HCT116 (cell line): ENCODE measurements around the gene SHISA6. TPM values are rescaled to one million over a fixed set of nuclear protein-coding genes. Genes with fewer than 3 reads are reported as not detected.

ENCODE experiments used
- ATAC-seq: fragments of 200-7000 bp; cut with Tn5 transposase; 2 replicates; pipeline ENCODE4 v1.9.1; 2020; ENCODE audit warnings: mild to moderate bottlenecking, moderate library complexity
- BruUV-seq: library from RNA; stranded (reverse); fragments of 400-500 nt; replicated peaks from 2 replicates; lab custom pipeline; 2021; lab: Mats Ljungman, UMichigan
- CTCF ChIA-PET: fragments of 300-600 bp; sonication (Branson Sonifier 250); formaldehyde crosslinking; loops from one replicate; lab custom pipeline; 2021; ENCODE audit warnings: antibody characterized with exemption; lab: Charles Lee
- POLR2A ChIA-PET: fragments of 300-600, 350-600 bp; sonication (Branson Sonifier 250); formaldehyde crosslinking; loops from one replicate; lab custom pipeline; 2021; ENCODE audit warnings: antibody characterized with exemption; lab: Charles Lee
- RAD21 ChIA-PET, 2 experiments: fragments of 300-600 bp; sonication (Branson Sonifier 250); formaldehyde crosslinking; loops; one replicate each; lab custom pipeline; 2023; ENCODE audit warnings: low total read pairs in 2 of 2; ENCODE audit not compliant: uncharacterized antibody in 2 of 2, unreplicated experiment in 2 of 2, low non-redundant PET in 1 of 2; lab: Charles Lee
- DNase-seq: peaks from one replicate; pipeline ENCODE4 v3.0.0-alpha.2; 2010; ENCODE audit warnings: low read depth, low spot score
- H2AFZ ChIP-seq: fragments of 200-600 bp; shearing (Covaris generic), sonication (generic); 2 replicates; pipeline ENCODE4 v1.6.1; 2017; ENCODE audit warnings: low read depth, mixed run types, mixed read lengths, antibody characterized with exemption, low read length; ENCODE audit not compliant: poor library complexity, severe bottlenecking
- H3K27ac ChIP-seq: 2 replicates; pipeline ENCODE4 v1.5.1; 2012; ENCODE audit warnings: low read depth, low read length
- H3K27me3 ChIP-seq: fragments of 200-600 bp; sonication (generic); 2 replicates; pipeline ENCODE4 v1.6.1; 2016; ENCODE audit warnings: mixed run types, low read length, mixed read lengths; ENCODE audit not compliant: insufficient read depth
- H3K36me3 ChIP-seq, 2 experiments: fragments of 200-500 bp in 1 of 2; fragments of 200-600 bp in 1 of 2; sonication (Bioruptor generic) in 1 of 2; sonication (generic) in 1 of 2; 2 replicates each; pipeline versions ENCODE4 v1.5.1 to v1.6.1; 2014 to 2016; ENCODE audit warnings: low read length in 2 of 2, inconsistent platforms in 1 of 2, mixed read lengths in 1 of 2, mixed run types in 1 of 2; ENCODE audit not compliant: insufficient read depth in 2 of 2, control insufficient read depth in 1 of 2
- H3K4me1 ChIP-seq, 2 experiments: fragments of 200-600 bp in 1 of 2; sonication (generic) in 1 of 2; 2 replicates each; pipeline versions ENCODE4 v1.5.1 to v1.6.1; 2012 to 2017; ENCODE audit warnings: low read length in 2 of 2, inconsistent platforms in 1 of 2, mild to moderate bottlenecking in 1 of 2, mixed read lengths in 1 of 2, mixed run types in 1 of 2, moderate library complexity in 1 of 2; ENCODE audit not compliant: insufficient read depth in 2 of 2, control insufficient read depth in 1 of 2
- H3K4me2 ChIP-seq: fragments of 200-600 bp; sonication (generic); 2 replicates; pipeline ENCODE4 v1.6.1; 2017; ENCODE audit warnings: mixed run types, low read length, mixed read lengths
- H3K4me3 ChIP-seq, 2 experiments: fragments of 200-600 bp in 1 of 2; sonication (generic) in 1 of 2; replicated peaks in 1 of 2; 2 replicates each; pipeline ENCODE4 v1.5.1; 2011 to 2016; ENCODE audit warnings: low read length in 2 of 2, control low read depth in 1 of 2, low read depth in 1 of 2, mild to moderate bottlenecking in 1 of 2, mixed read lengths in 1 of 2, mixed run types in 1 of 2
- H3K79me2 ChIP-seq: fragments of 200-600 bp; sonication (generic); 2 replicates; pipeline ENCODE4 v1.6.1; 2017; ENCODE audit warnings: mild to moderate bottlenecking, mixed run types, low read length, moderate library complexity, mixed read lengths; ENCODE audit not compliant: insufficient read depth
- H3K9ac ChIP-seq: fragments of 200-600 bp; sonication (generic); 2 replicates; pipeline ENCODE4 v1.6.1; 2016; ENCODE audit warnings: low read length, mixed read lengths
- H3K9me2 ChIP-seq: fragments of 200-600 bp; sonication (generic), shearing (Covaris generic); 2 replicates; pipeline ENCODE4 v1.6.1; 2017; ENCODE audit warnings: mixed run types, mild to moderate bottlenecking, moderate library complexity; ENCODE audit not compliant: insufficient read depth
- H3K9me3 ChIP-seq, 2 experiments: fragments of 200-500 bp in 1 of 2; fragments of 200-600 bp in 1 of 2; sonication (Bioruptor generic) in 1 of 2; sonication (generic) in 1 of 2; 2 replicates each; pipeline ENCODE4 v1.6.1; 2014 to 2017; ENCODE audit warnings: low read length in 2 of 2, mixed read lengths in 2 of 2, inconsistent platforms in 1 of 2, low read depth in 1 of 2, mild to moderate bottlenecking in 1 of 2, mixed run types in 1 of 2, moderate library complexity in 1 of 2; ENCODE audit not compliant: control insufficient read depth in 1 of 2, insufficient read depth in 1 of 2
- H4K20me1 ChIP-seq: fragments of 200-600 bp; sonication (generic), shearing (Covaris generic); 2 replicates; pipeline ENCODE4 v1.6.1; 2017; ENCODE audit warnings: mixed run types, mild to moderate bottlenecking, moderate library complexity; ENCODE audit not compliant: insufficient read depth
- CEBPB ChIP-seq: IDR thresholded peaks from 2 replicates; pipeline ENCODE4 v1.6.1; 2012; ENCODE audit warnings: low read depth
- EGR1 ChIP-seq: IDR thresholded peaks from 2 replicates; pipeline ENCODE4 v1.6.1; 2012; ENCODE audit warnings: low read depth
- ELF1 ChIP-seq: IDR thresholded peaks from 2 replicates; pipeline ENCODE4 v1.6.1; 2012; ENCODE audit warnings: low read depth, borderline replicate concordance
- EZH2 ChIP-seq: fragments of 200-600 bp; sonication (generic); IDR thresholded peaks from 2 replicates; pipeline ENCODE4 v1.6.1; 2017; ENCODE audit warnings: antibody characterized with exemption, mixed run types
- EZH2phosphoT487 ChIP-seq: fragments of 200-600 bp; IDR thresholded peaks from 2 replicates; pipeline ENCODE4 v1.6.1; 2018; ENCODE audit warnings: antibody characterized with exemption, borderline replicate concordance
- FOSL1 ChIP-seq: IDR thresholded peaks from 2 replicates; pipeline ENCODE4 v1.6.1; 2012; ENCODE audit warnings: low read depth
- JUND ChIP-seq: IDR thresholded peaks from 2 replicates; pipeline ENCODE4 v1.6.1; 2012
- POLR2A ChIP-seq: IDR thresholded peaks from 2 replicates; pipeline ENCODE4 v1.7.0; 2011; ENCODE audit warnings: borderline replicate concordance; ENCODE audit not compliant: insufficient read depth, insufficient read length; ENCODE audit errors: extremely low read depth
- POLR2AphosphoS5 ChIP-seq: IDR thresholded peaks from 2 replicates; pipeline ENCODE4 v1.6.1; 2011; ENCODE audit warnings: mild to moderate bottlenecking, low read depth, low read length, moderate library complexity
- RAD21 ChIP-seq: IDR thresholded peaks from 2 replicates; pipeline ENCODE4 v1.6.1; 2012; ENCODE audit warnings: low read depth, mild to moderate bottlenecking
- SIN3A ChIP-seq: IDR thresholded peaks from 2 replicates; pipeline ENCODE4 v1.6.1; 2012; ENCODE audit warnings: low read depth
- SP1 ChIP-seq: IDR thresholded peaks from 2 replicates; pipeline ENCODE4 v1.6.1; 2012; ENCODE audit warnings: low read depth
- SRF ChIP-seq: IDR thresholded peaks from 2 replicates; pipeline ENCODE4 v1.6.1; 2012; ENCODE audit warnings: low read depth
- TCF7L2 ChIP-seq: IDR thresholded peaks from 2 replicates; pipeline ENCODE4 v1.7.0; 2011; ENCODE audit warnings: borderline replicate concordance, inconsistent platforms; ENCODE audit not compliant: insufficient read depth, insufficient read length; ENCODE audit errors: extremely low read depth
- YY1 ChIP-seq: IDR thresholded peaks from 2 replicates; pipeline ENCODE4 v1.6.1; 2011; ENCODE audit warnings: low read length, low read depth, moderate library complexity, mild to moderate bottlenecking; ENCODE audit not compliant: insufficient replicate concordance; ENCODE audit errors: extremely low read depth
- ZFX ChIP-seq: fragments of 450-650 bp; IDR thresholded peaks from 2 replicates; pipeline ENCODE4 v1.6.1; 2017
- ZNF274 ChIP-seq: fragments of 200-500 bp; sonication (Bioruptor generic); IDR thresholded peaks from 2 replicates; pipeline ENCODE4 v1.6.1; 2014; ENCODE audit warnings: mild to moderate bottlenecking, low read depth, low read length, inconsistent platforms
- intact Hi-C: fragments of 100-400 bp; cut with micrococcal nuclease; formaldehyde crosslinking; loops from 2 replicates; pipeline ENCODE4 v1.10.0; 2022
- total RNA-seq: library from RNA; stranded (reverse); gene quantifications from one replicate; pipeline ENCODE4 v1.2.1, GENCODE V29; 2021; ENCODE audit not compliant: unreplicated experiment
- TF ChIP-seq, protein P1 (sequence below): IDR thresholded peaks from 2 replicates; pipeline ENCODE4 v1.6.1; 2012
- TF ChIP-seq, protein P2 (sequence below): IDR thresholded peaks from 2 replicates; pipeline ENCODE4 v1.6.1; 2012; ENCODE audit warnings: low read depth

SHISA6 gene
- total RNA-seq, 1 experiment from 2014 or later, result not detected

DNA sequence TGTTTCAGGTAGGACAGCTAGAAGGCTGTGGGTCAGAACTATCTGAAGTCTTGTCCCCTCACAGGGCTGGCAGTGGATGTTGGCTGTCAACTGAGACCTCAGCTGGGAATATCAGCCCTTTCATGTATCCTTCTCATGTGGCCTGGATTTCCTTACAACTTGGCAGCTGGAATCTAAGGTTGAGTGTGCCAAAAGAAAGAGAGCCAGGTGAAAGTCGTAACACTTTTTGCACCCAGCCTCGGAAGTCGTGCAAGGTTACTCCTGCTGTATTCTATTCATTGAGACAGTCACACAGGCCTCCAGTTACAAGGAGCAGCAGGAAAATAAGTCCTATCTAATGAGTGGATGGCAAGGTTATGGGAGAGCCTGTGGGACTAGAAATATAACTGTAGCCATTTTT, 304.7 kb downstream of the SHISA6 start:
- H2AFZ ChIP-seq, result no peak overlapping the region
- H3K27me3 ChIP-seq, result no peaks in the 10 kb centered on the region
- TF ChIP-seq YY1, result no peak
- TF ChIP-seq EZH2phosphoT487, result no peak
- TF ChIP-seq JUND, result no peak
- no peak for TF ChIP-seq POLR2AphosphoS5
- intact Hi-C loops, result no loop called here
- H3K9me3 ChIP-seq, result peaks cover 0 to 6% of the 10 kb centered on the region in 2 experiments; a peak in 2 of 4 replicates
- no peaks in the 10 kb centered on the region for H3K79me2 ChIP-seq
- H3K27ac ChIP-seq, result no peak overlapping the region
- H3K9ac ChIP-seq, result no peak overlapping the region
- BruUV-seq, result no TSS peak
- no peak overlapping the region for H3K4me3 ChIP-seq
- CTCF ChIA-PET, result no interaction called here
- no peak overlapping the region for H3K4me2 ChIP-seq
- no peak for DNase-seq
- no peaks in the 10 kb centered on the region for H4K20me1 ChIP-seq
- POLR2A ChIA-PET, result no interaction called here
- no peaks in the 10 kb centered on the region for H3K36me3 ChIP-seq
- no peaks in the 10 kb centered on the region for H3K4me1 ChIP-seq
- no peak for ATAC-seq
- RAD21 ChIA-PET, result no interaction called here
- H3K9me2 ChIP-seq, result no peaks in the 10 kb centered on the region

DNA sequence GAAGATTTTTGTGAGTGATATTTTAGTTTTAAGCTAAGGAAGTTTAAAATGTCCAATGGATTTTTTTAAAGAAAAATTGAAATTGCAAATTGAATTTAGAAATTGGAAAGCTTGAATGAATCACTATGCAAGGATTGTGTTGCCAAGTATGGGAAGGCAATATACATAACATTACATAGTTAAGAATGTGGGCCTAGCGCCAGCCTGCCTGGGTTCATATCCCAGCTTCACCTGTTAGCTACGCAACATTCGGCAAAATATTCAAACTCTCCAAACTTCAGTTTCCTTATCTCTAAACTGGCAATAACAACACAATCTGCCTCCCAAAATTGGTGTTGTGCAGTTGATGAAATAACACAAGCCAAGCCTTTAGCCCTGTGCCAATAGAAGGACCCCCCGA, 306.8 kb downstream of the SHISA6 start:
- CTCF ChIA-PET, result no interaction called here
- H3K27me3 ChIP-seq, result no peaks in the 10 kb centered on the region
- TF ChIP-seq SIN3A (no peak), RAD21 (no peak), POLR2A (no peak), ZFX (no peak), EZH2 (no peak), TCF7L2 (no peak), CEBPB (no peak), SP1 (no peak), SRF (no peak), FOSL1 (no peak), JUND (no peak), ELF1 (no peak), YY1 (no peak), ZNF274 (no peak), EGR1 (no peak)
- TF ChIP-seq, protein P1, sequence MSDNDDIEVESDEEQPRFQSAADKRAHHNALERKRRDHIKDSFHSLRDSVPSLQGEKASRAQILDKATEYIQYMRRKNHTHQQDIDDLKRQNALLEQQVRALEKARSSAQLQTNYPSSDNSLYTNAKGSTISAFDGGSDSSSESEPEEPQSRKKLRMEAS, result no peak
- TF ChIP-seq, protein P2, sequence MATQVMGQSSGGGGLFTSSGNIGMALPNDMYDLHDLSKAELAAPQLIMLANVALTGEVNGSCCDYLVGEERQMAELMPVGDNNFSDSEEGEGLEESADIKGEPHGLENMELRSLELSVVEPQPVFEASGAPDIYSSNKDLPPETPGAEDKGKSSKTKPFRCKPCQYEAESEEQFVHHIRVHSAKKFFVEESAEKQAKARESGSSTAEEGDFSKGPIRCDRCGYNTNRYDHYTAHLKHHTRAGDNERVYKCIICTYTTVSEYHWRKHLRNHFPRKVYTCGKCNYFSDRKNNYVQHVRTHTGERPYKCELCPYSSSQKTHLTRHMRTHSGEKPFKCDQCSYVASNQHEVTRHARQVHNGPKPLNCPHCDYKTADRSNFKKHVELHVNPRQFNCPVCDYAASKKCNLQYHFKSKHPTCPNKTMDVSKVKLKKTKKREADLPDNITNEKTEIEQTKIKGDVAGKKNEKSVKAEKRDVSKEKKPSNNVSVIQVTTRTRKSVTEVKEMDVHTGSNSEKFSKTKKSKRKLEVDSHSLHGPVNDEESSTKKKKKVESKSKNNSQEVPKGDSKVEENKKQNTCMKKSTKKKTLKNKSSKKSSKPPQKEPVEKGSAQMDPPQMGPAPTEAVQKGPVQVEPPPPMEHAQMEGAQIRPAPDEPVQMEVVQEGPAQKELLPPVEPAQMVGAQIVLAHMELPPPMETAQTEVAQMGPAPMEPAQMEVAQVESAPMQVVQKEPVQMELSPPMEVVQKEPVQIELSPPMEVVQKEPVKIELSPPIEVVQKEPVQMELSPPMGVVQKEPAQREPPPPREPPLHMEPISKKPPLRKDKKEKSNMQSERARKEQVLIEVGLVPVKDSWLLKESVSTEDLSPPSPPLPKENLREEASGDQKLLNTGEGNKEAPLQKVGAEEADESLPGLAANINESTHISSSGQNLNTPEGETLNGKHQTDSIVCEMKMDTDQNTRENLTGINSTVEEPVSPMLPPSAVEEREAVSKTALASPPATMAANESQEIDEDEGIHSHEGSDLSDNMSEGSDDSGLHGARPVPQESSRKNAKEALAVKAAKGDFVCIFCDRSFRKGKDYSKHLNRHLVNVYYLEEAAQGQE, result no peak

More for the DNA sequence above, 306.8 kb downstream of the SHISA6 start:
- Histone ChIP-seq H4K20me1 (no peaks in the 10 kb centered on the region), H3K9me3 (peaks cover 0 to 11% of the 10 kb centered on the region in 2 experiments; a peak in 2 of 4 replicates), H3K9me2 (no peaks in the 10 kb centered on the region), H3K9ac (no peak overlapping the region), H3K4me1 (no peaks in the 10 kb centered on the region), H3K36me3 (no peaks in the 10 kb centered on the region), H3K4me2 (no peak overlapping the region), H3K4me3 (no peak overlapping the region), H3K79me2 (no peaks in the 10 kb centered on the region), H2AFZ (no peak overlapping the region), H3K27ac (no peak overlapping the region)
- no TSS peak for BruUV-seq
- intact Hi-C loops, result no loop called here
- RAD21 ChIA-PET, result interaction anchor here in 1 of 2 experiments (0.6 kb wide), 1 partner anchor 162 kb away, joined by 3 read pairs; no protein-coding TSS in a partner anchor
- DNase-seq (no peak), ATAC-seq (no peak)
- POLR2A ChIA-PET, result no interaction called here
